Right lobe of liver (tissue), 4 donors: Measurements from ENCODE around the gene FADD.

ENCODE experiments used
- CTCF ChIP-seq, 4 donors: fragments of 200-600 bp in 3 of 4; fragments of 450-650 bp in 1 of 4; IDR thresholded peaks; one replicate each; pipeline versions ENCODE4 v1.5.1 to v1.8.0; 2016 to 2022; ENCODE audit warnings: antibody characterized with exemption in 4 of 4, mild to moderate bottlenecking in 2 of 4
- POLR2A ChIP-seq: fragments of 450-650 bp; IDR thresholded peaks from one replicate; pipeline ENCODE4 v1.6.1; 2017; ENCODE audit warnings: antibody characterized with exemption, mild to moderate bottlenecking
- donor health status: DM: no; HTN: no; CAD: no.
- donor health status: DM: no; HTN: no; CAD: no.
- donor health status: DM: no; HTN: yes; CAD: no.

- TF ChIP-seq CTCF (IDR thresholded peaks at IDR 0.05) (no peak), POLR2A (no peak)
These were observed 29.9 kb downstream of the FADD start for GRCh38 chr11:70233034-70233433.
